ENCODE data around the gene RLN3.

GRCh38 chr19:14019100-14019499 is 8.8 kb upstream of the RLN3 start:
- TF ChIP-seq MTA2 (IDR thresholded peaks at IDR 0.05; ENCODE audit: low read depth) = 0 out of 2 replicates have a peak, but pooled peaks have one; percentile 13
- TF ChIP-seq CTCF (IDR thresholded peaks at IDR 0.05 in 2 of 3, conservative IDR thresholded peaks at IDR 0.05 in 1 of 3; ENCODE audit: control insufficient read depth in 2 of 3, extremely low read depth in 1 of 3, insufficient read depth in 1 of 3, low read depth in 3 of 3, low read length in 3 of 3) = no peak
- TF ChIP-seq POLR2A (IDR thresholded peaks at IDR 0.05; ENCODE audit: low read depth, low read length) = no peak
- TF ChIP-seq POLR2AphosphoS2 (IDR thresholded peaks at IDR 0.05; ENCODE audit: low read depth, low read length) = no peak
- TF ChIP-seq ETV6 (conservative IDR thresholded peaks at IDR 0.05 in 1 of 2, IDR thresholded peaks at IDR 0.05 in 1 of 2; ENCODE audit: borderline replicate concordance in 1 of 2, low read depth in 1 of 2) = no peak
